ENCODE results near the gene IVNS1ABP.
A peak's percentile ranks its signal among the peaks of the same experiment; 100 is the strongest.
"Not testable (repeated sequence)": the region's sequence is repeated elsewhere in the genome, so short reads cannot be mapped to it uniquely, and the experiment has no call there.

IVNS1ABP gene

GRCh38 chr1:185317034-185317885 is at the start of gene IVNS1ABP:
Gene IVNS1ABP, minus strand, starts transcription at chr1:185317243. Its CDS starts 7,750 bp downstream, at chr1:185309493.
- DNase-seq = peak; percentile 91 to 99 (median 96)

GRCh38 chr1:185365951-185366350 is 48.9 kb upstream of the IVNS1ABP start:
- DNase-seq = no peak

GRCh38 chr1:185364528-185364927 is 47.5 kb upstream of the IVNS1ABP start:
- not testable (repeated sequence) for DNase-seq

- DNase-seq = no peak
These were observed 46.2 kb upstream of the IVNS1ABP start for GRCh38 chr1:185363205-185363604.

GRCh38 chr1:185360714-185361113 is 43.7 kb upstream of the IVNS1ABP start:
- no peak for DNase-seq

DNA sequence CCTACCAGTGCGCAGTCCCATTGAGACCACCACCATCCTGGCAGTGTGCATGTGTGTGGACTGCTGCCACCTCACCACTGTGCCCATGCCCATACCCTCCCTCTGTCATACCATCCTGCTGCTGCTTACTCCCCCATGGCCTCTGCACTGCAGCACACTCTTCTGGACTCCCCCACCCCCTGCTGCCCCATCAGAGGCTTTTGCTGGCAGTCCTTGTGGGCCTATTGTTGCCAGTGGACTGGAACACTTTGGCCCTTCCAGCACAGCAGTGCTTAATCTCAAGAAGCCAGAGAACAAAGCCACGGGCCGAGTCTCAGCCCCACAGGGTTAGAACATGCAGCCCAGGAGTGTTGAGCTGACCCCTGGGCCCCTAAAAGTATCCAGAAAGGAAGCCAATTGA is 41.9 kb upstream of the IVNS1ABP start:
- no peak for DNase-seq

DNA sequence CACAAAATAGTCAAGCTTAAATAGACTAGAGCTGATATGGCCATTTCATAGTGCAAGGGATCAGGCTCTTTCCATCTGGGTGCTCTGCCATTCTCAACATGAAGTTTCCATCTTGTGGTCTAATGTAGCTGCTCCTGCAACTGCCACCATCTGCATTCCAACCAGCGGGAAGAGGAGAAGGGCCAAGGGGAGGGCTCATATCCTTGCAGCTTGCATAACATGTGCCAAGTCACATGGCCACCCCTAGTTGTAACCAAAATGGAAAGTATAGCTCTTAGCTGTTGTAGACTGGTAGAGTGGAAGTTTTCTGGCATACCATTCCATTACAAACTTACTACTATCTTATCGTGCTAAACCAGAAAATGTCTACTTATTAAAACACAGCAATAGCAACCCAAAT is 38.9 kb upstream of the IVNS1ABP start:
- DNase-seq = no peak

DNA sequence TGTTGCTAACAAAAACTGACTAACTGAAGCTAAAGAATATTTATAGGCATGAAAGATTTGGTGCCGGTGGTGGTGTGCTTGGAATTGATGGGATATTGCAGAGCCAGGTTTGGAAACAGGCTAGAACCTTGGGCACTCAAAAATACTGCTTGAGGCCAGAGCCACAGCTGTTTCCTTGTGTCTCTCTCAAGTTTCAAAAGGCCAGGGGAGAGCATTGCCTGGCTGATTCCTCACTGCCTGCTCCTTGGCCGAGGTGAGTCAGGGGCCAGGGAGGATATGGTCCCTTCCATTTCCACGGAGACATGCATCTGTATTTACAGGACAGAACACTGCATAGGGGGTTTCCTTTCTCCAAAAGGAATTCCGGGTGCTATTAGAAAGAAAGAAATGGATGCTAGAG is 36.1 kb upstream of the IVNS1ABP start:
- DNase-seq = no peak

- no peak for DNase-seq
These were observed 34.9 kb upstream of the IVNS1ABP start for GRCh38 chr1:185351734-185352466.

DNA sequence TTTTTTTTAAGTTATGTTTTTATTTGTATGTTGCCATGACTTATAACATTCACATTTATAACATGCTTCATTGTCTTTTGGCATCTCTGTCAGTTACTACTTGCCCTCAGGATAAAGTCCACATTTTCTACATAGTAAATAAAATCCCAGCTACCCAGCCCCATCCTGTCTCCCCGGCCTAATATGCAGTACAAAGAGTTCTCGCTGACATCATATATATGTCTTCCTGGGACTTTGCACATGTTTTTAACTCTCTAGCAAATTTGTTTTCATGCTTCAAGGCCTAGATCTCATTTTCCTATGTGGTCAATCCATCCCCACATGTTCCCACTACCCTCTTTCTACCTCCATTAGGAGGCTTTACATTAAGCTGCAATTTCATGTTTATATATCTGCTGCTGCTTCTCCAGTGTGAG is 33.0 kb upstream of the IVNS1ABP start:
- no peak for DNase-seq

- no peak for DNase-seq
These were observed 32.5 kb upstream of the IVNS1ABP start for GRCh38 chr1:185349556-185349955.

DNA sequence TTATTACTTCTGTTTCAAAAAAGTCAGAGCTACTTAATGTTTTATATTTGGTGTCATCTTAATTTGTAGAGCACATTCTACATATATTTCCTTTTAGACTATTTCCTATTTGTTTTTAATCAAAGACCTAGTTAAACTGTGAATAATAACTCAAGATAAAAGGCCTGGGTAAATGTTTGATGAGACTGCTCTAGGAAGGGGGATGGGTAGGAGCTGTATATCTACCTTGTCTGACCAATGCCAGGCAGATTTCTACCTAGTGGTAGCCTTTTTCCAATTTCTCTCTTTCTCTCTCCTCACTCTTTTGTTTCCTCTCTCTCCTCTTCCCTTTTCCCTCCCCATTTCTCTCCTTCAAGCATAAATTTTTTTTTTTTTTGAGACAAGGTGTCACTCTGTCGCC is 31.9 kb upstream of the IVNS1ABP start:
- DNase-seq = no peak

- DNase-seq = no peak
These were observed 31.3 kb upstream of the IVNS1ABP start for GRCh38 chr1:185348296-185348695.

GRCh38 chr1:185345913-185346720 is 29.1 kb upstream of the IVNS1ABP start:
- DNase-seq = no peak

- DNase-seq = no peak
These were observed 26.3 kb upstream of the IVNS1ABP start for GRCh38 chr1:185343306-185343705.

DNA sequence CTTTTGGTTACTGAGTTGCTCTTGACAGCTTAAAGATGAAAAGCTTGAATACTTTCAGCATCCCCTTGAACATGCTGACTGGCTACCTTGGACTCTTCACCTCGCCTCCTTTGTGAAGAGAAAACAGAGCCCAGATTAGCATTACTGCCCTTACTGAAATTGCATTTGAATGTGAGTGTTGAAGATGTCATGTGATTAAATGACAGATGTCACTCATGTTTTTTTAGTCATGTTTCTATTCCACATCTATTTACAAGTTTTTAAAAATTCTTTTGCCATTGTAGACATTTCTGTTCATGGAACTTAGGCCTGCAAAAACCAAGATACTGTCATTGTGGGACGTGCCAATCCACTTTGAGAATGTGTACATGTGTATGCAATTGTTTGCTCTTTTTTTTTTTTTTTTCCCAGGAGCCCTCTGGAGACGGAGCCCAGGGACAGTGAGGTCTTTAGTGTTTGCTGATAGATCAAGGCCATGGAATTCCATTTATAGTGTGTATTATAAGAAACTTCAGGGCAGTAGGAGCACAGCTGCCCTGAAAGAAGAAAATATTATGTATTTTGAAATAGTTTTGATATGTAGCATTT is 25.7 kb upstream of the IVNS1ABP start:
- DNase-seq = no peak

DNA sequence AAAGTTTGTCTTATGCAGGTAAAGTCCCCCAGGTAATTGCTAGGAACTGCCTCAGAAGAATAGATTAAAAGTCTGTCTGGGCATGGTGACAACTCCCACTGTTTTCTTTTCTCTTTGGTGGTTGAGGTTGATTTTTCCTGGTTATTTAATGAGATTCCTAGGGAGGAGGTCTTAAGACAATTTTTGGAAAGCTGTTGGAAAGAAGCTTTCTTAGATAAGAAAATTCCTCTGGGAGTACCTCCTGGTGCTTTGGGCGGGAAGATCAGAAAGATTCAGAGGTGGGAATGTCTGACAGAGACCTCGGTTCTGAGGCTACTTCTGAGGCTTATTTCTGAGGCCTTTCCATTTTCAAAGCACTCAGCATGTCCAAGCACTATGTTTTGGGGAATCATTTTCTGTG is 25.0 kb upstream of the IVNS1ABP start:
- DNase-seq = no peak

- DNase-seq = no peak
These were observed 24.2 kb upstream of the IVNS1ABP start for GRCh38 chr1:185341196-185341781.

- no peak for DNase-seq
These were observed 21.9 kb upstream of the IVNS1ABP start for GRCh38 chr1:185338719-185339622.

DNA sequence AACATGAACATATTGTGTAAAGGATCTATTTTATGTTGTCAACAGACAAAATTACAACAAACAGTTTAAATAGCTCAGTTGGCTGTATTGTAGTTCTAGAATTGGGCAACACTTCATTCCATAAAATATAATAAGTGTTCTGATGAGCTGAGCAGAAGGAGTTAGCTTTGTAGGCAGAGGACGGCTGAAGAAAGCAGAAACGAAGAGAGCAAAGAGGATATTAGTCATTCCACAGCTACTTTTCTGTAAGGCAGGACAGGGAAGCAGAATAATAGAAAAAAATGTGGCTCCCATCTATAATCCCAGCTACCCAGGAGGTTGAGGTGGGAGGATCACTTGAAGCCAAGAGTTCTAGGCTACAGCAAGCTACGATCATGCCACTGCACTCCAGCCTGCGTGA is 20.2 kb upstream of the IVNS1ABP start:
- no peak for DNase-seq

DNA sequence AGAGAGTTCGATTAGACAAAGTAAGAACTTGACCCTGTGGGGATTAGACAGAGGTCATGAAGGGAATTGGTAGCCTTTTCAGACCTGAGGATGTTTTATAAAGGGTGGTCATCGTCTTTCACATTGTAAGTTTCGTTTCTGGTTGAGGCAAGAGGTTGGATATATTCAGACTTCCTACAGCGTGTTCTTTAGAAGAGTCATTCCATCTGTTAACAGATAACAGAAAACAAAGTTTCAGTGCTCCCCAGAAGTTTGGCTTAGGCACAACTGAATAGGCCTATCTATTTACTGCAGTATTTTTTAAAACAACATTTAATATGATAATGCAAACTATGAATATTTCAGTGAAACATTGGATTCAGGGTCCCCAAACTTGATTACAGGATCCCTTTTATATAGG is 17.1 kb upstream of the IVNS1ABP start:
- no peak for DNase-seq

Data from activated naive CD4-positive, alpha-beta T cell (primary cell).